Measurements from ENCODE around the gene AFAP1L2. TPM values are rescaled to one million over a fixed set of nuclear protein-coding genes. Genes with fewer than 3 reads are reported as not detected.

AFAP1L2 gene
- total RNA-seq, 1 donor from 2014 or later = 0.98 TPM

DNA sequence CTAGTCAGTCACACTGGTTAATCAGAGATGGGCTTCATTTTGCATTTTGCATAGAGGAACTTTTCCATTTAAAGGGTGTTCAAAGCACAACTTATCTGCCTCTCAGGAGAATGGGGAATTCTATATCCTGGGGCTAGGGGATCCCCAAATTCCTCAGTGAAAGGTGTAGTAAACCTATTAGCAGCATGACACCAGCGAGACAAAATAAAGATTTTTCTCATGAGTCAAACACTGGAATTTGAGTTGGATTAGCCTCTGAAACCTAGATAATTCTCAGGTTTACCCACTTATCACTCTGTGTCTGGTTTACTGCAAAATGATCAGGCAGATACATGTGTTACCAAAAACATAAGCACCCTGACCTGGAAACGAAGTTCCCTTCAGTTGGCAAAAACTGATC, 2.1 kb downstream of the AFAP1L2 start:
- Mint-ChIP-seq H3K36me3 (ENCODE audit: insufficient read depth) (no peaks in the 10 kb centered on the region), H3K9me3 (ENCODE audit: low read depth) (no peaks in the 10 kb centered on the region), H3K27me3 (peaks cover 88% of the 10 kb centered on the region), H3K4me3 (ENCODE audit: low read depth) (no peak overlapping the region), H3K4me1 (ENCODE audit: low read depth) (peaks cover 6% of the 10 kb centered on the region), H3K27ac (no peak overlapping the region)
- TF ChIP-seq, protein P1, sequence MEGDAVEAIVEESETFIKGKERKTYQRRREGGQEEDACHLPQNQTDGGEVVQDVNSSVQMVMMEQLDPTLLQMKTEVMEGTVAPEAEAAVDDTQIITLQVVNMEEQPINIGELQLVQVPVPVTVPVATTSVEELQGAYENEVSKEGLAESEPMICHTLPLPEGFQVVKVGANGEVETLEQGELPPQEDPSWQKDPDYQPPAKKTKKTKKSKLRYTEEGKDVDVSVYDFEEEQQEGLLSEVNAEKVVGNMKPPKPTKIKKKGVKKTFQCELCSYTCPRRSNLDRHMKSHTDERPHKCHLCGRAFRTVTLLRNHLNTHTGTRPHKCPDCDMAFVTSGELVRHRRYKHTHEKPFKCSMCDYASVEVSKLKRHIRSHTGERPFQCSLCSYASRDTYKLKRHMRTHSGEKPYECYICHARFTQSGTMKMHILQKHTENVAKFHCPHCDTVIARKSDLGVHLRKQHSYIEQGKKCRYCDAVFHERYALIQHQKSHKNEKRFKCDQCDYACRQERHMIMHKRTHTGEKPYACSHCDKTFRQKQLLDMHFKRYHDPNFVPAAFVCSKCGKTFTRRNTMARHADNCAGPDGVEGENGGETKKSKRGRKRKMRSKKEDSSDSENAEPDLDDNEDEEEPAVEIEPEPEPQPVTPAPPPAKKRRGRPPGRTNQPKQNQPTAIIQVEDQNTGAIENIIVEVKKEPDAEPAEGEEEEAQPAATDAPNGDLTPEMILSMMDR (IDR thresholded peaks at IDR 0.05; ENCODE audit: unreplicated experiment) = no peak
- no peak for DNase-seq (ENCODE audit: low spot score, unreplicated experiment)

DNA sequence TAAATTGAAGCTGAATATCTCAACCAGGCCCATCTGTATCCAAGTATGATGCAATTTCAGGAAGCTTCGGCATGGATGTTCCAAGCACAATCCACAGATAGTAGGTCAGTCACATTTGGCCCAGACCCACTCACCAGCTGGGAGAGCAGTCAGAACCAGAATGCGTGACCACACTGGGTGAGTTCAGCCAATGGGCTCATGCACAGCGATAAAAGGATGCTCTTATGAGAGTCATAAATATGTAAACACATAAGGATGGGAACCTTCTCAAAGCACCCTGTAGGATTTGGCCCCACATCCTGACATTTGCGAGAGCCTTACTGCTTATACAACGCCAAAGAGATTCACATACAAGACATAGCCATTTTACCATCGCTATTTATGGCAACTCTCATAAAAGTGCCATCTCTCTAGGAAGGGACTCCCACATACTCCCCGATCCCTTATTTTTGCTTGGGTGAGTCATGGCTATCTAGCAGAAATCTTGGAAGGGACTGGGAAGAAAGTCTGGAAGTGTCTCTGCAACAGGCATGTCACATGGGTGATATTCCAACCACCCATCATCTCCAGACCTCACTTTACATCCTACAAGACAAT, 3.0 kb downstream of the AFAP1L2 start:
- peaks cover 93% of the 10 kb centered on the region for H3K27me3 Mint-ChIP-seq
- H3K27ac Mint-ChIP-seq = no peak overlapping the region
- DNase-seq (ENCODE audit: low spot score, unreplicated experiment) = no peak
- H3K4me3 Mint-ChIP-seq (ENCODE audit: low read depth) = no peak overlapping the region
- TF ChIP-seq, protein P1 (IDR thresholded peaks at IDR 0.05; ENCODE audit: unreplicated experiment) = no peak
- no peaks in the 10 kb centered on the region for H3K9me3 Mint-ChIP-seq (ENCODE audit: low read depth)
- H3K4me1 Mint-ChIP-seq (ENCODE audit: low read depth) = peaks cover 6% of the 10 kb centered on the region
- no peaks in the 10 kb centered on the region for H3K36me3 Mint-ChIP-seq (ENCODE audit: insufficient read depth)

DNA sequence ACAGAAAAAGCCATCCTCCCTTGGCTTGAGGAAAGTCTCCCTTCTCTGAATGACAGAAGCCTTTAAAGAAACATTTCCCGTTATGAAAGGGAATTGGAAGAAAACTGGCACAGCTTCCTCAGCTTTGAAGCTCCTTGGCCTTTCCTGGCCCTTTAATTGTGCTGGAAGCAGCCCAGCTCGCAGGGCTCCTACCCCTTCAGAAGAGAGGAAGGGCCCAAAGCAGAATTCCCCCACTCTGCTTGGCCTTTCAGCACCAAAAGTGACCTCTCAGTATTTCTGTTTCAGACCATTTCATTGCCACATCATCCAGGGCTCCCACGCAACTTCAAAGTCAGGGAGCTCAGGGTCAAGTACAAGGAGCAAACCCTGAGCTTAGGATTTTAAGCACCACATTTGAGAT, 4.2 kb downstream of the AFAP1L2 start:
- TF ChIP-seq, protein P1 (IDR thresholded peaks at IDR 0.05; ENCODE audit: unreplicated experiment) = no peak
- Mint-ChIP-seq H3K9me3 (ENCODE audit: low read depth) (no peaks in the 10 kb centered on the region), H3K36me3 (ENCODE audit: insufficient read depth) (no peaks in the 10 kb centered on the region), H3K27me3 (peaks cover 91% of the 10 kb centered on the region), H3K4me1 (ENCODE audit: low read depth) (peaks cover 4% of the 10 kb centered on the region), H3K4me3 (ENCODE audit: low read depth) (no peak overlapping the region), H3K27ac (no peak overlapping the region)
- no peak for DNase-seq (ENCODE audit: low spot score, unreplicated experiment)

DNA sequence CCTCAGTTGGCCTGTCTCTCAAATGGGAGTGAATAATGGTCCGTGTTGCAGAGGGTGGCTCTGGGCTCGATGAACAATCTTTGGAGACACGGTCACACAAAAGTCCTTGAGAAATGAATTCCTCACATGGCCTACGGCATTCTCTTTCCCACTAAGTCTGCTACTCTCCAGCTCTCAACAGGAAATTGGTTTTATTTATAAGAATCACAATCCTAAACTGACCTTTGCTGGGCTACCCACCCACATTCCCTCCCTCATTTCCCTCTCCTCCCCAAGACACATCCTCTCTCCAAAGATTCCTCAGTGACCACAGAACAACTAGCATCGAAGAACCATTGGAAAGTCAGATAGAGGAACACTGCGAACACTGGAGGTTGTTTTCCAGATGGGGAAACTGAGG, 4.7 kb downstream of the AFAP1L2 start:
- no peaks in the 10 kb centered on the region for H3K36me3 Mint-ChIP-seq (ENCODE audit: insufficient read depth)
- DNase-seq (ENCODE audit: low spot score, unreplicated experiment) = no peak
- no peak overlapping the region for H3K4me3 Mint-ChIP-seq (ENCODE audit: low read depth)
- TF ChIP-seq, protein P1 (IDR thresholded peaks at IDR 0.05; ENCODE audit: unreplicated experiment) = no peak
- peaks cover 91% of the 10 kb centered on the region for H3K27me3 Mint-ChIP-seq
- no peaks in the 10 kb centered on the region for H3K9me3 Mint-ChIP-seq (ENCODE audit: low read depth)
- peaks cover 3% of the 10 kb centered on the region for H3K4me1 Mint-ChIP-seq (ENCODE audit: low read depth)
- H3K27ac Mint-ChIP-seq = no peak overlapping the region

DNA sequence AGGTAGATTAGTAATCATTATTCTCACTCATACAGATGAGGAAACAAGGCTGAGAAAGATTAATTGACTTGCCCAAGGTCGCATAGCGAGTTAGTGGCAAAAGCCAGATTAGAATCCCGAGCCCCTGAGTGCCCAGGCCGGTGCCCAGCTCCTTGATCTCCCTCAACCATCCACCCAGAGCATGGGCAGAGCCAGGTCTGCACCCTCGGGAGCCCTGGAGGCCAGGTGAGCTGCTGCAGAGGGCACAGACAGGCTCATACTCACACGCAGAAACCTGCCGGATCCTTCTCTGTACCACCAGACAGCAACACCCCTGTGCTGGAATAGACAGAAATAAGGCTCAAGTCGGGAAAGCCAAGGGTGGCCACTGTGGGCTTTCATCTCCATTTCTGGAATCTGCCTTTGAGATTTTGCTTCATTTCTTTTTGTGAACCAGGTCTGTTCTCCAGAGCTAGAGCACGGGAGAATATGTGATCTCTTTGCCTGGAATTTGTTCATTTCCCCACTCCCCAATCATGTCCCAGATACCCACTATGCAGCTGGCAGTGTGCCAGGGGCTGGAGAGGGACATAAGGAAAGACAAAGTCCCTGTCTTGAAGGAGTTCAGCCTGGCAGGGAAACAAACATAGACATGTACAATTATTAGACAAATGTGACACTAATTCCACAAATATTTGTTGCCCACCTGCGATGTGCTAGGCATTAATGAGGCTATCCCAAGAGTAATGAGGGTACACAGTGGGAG, 5.5 kb downstream of the AFAP1L2 start:
- Mint-ChIP-seq H3K27me3 (peaks cover 93% of the 10 kb centered on the region), H3K4me3 (ENCODE audit: low read depth) (no peak overlapping the region), H3K27ac (no peak overlapping the region), H3K36me3 (ENCODE audit: insufficient read depth) (no peaks in the 10 kb centered on the region), H3K9me3 (ENCODE audit: low read depth) (no peaks in the 10 kb centered on the region), H3K4me1 (ENCODE audit: low read depth) (peaks cover 3% of the 10 kb centered on the region)
- no peak for DNase-seq (ENCODE audit: low spot score, unreplicated experiment)
- TF ChIP-seq, protein P1 (IDR thresholded peaks at IDR 0.05; ENCODE audit: unreplicated experiment) = no peak

All from progenitor cell of endocrine pancreas (in vitro differentiated cells).